Thoracic aorta (tissue), 2 donors: ENCODE data around the gene CD36. TPM values are rescaled to one million over a fixed set of nuclear protein-coding genes. Genes with fewer than 3 reads are reported as not detected.

Experiments
- ATAC-seq: fragments of 150-250 bp; one replicate; pipeline ENCODE4 v1.8.0; 2017; ENCODE audit warnings: low read depth; ENCODE audit not compliant: insufficient number of reproducible peaks, low FRiP score
- DNase-seq: peaks from one replicate; pipeline ENCODE4 v3.0.0-alpha.2; 2020; ENCODE audit warnings: low spot score
- H3K27ac ChIP-seq, 2 donors: fragments of 200-600 bp; sonication (generic); 1 replicate in 1 of 2; 2 replicates in 1 of 2; pipeline ENCODE4 v1.5.1; 2016; ENCODE audit warnings: mild to moderate bottlenecking in 2 of 2, moderate library complexity in 2 of 2
- H3K27me3 ChIP-seq: fragments of 200-600 bp; sonication (generic); replicated peaks from 2 replicates; pipeline ENCODE4 v1.6.0; 2016; ENCODE audit warnings: mild to moderate bottlenecking; ENCODE audit not compliant: insufficient read depth
- H3K36me3 ChIP-seq: fragments of 200-600 bp; sonication (generic); one replicate; pipeline ENCODE4 v1.5.1; 2016
- H3K4me1 ChIP-seq, 2 donors: fragments of 200-600 bp; sonication (generic); 1 replicate in 1 of 2; 2 replicates in 1 of 2; pipeline versions ENCODE4 v1.5.1 to v1.6.0; 2016; ENCODE audit warnings: low read depth in 2 of 2, mild to moderate bottlenecking in 1 of 2; ENCODE audit not compliant: control insufficient read depth in 1 of 2
- H3K4me3 ChIP-seq: fragments of 200-600 bp; sonication (generic); 2 replicates; pipeline ENCODE4 v1.5.1; 2016; ENCODE audit warnings: mild to moderate bottlenecking
- H3K9me3 ChIP-seq: fragments of 200-600 bp; sonication (generic); 2 replicates; pipeline ENCODE4 v1.5.1; 2016
- CTCF ChIP-seq: fragments of 200-600 bp; sonication (generic); IDR thresholded peaks from one replicate; pipeline ENCODE4 v1.5.1; 2019; ENCODE audit warnings: antibody characterized with exemption
- total RNA-seq, 2 donors: library from RNA; depleted of rRNA; stranded (reverse); fragments of >200 nt; gene quantifications; one replicate each; pipeline versions ENCODE4 v1.1.0 to v1.2.3, GENCODE V29; 2016

CD36 gene
- total RNA-seq, 2 donors from 2014 or later, result 68.6 to 94.8 TPM

DNA sequence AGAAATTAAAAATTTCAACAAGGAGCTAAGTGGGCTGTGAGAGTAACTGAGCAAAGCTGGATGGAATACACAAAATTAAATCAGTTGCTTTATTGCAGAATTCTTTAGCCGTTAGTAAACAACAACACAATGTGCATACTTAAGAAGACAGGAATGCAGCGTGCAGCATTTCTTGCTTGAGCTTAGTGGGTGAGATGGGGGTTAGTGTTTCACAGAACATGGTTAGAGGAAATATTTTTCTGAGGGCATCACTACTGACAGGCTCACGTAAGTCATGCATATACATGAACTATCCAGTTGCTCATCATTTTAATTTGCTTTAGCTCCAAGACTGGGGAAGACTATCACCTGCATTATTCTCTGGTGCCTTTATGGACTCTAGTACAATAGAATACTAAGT, 80.8 kb downstream of the CD36 start:
- no peaks in the 10 kb centered on the region for H3K36me3 ChIP-seq
- peaks cover 6 to 22% of the 10 kb centered on the region in 2 donors for H3K4me1 ChIP-seq
- no peak for ATAC-seq
- DNase-seq, result no peak
- no peaks in the 10 kb centered on the region for H3K9me3 ChIP-seq
- TF ChIP-seq CTCF, result no peak
- H3K27me3 ChIP-seq, result no peaks in the 10 kb centered on the region
- no peak overlapping the region for H3K27ac ChIP-seq
- no peak overlapping the region for H3K4me3 ChIP-seq

GRCh38 chr7:80720146-80720545, 81.7 kb downstream of the CD36 start:
- Histone ChIP-seq H3K36me3 (no peaks in the 10 kb centered on the region), H3K4me3 (no peak overlapping the region), H3K27me3 (no peaks in the 10 kb centered on the region), H3K27ac (no peak overlapping the region), H3K4me1 (peaks cover 6 to 22% of the 10 kb centered on the region in 2 donors), H3K9me3 (no peaks in the 10 kb centered on the region)
- no peak for DNase-seq
- ATAC-seq, result no peak
- no peak for TF ChIP-seq CTCF

DNA sequence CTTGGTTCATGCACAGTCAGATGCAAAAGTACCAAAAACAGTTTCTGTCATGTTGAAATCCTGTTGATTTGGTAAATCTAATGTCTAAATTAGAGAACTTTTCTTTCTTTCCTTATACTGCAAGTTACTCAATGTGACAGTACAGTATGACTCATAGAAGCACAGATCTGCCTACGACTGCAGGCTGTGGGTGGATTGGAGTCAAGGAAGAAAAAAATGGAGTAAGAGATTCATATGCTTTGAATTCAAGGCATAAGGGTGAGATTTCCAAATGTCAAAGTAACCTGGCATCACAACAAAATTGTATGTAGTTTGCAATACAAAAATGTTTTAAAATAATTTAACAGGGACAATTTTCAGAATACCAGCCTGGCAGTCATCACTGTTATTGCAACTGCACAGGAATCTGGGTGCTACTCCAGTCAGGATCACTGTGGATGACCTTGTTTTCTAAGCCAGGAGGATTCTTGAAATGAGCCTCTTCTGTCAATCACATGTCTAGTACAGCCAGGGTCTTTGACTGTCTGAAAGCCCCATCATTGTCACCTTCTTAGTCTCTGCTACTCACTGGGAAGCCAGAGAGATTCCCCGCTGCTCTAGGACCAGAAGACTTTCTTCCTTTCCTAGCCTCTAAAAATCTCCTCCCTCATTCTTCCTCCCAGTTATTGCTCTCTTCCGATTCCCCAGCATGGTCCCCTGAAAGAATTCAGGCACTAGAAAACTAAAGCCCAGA, 83.6 kb downstream of the CD36 start:
- Histone ChIP-seq H3K27ac (peak overlapping the region; percentile 56 to 69), H3K4me3 (no peak overlapping the region), H3K4me1 (peaks cover 6 to 22% of the 10 kb centered on the region in 2 donors), H3K36me3 (no peaks in the 10 kb centered on the region), H3K27me3 (no peaks in the 10 kb centered on the region), H3K9me3 (no peaks in the 10 kb centered on the region)
- ATAC-seq, result no peak
- TF ChIP-seq CTCF, result no peak
- no peak for DNase-seq

GRCh38 chr7:80722616-80723195, 84.3 kb downstream of the CD36 start:
- H3K4me3 ChIP-seq, result no peak overlapping the region
- peak; percentile 90 for ATAC-seq
- TF ChIP-seq CTCF, result no peak
- DNase-seq, result peak; percentile 64
- H3K4me1 ChIP-seq, result peaks cover 6 to 22% of the 10 kb centered on the region in 2 donors
- peak overlapping the region; percentile 56 to 69 for H3K27ac ChIP-seq
- no peaks in the 10 kb centered on the region for H3K9me3 ChIP-seq
- no peaks in the 10 kb centered on the region for H3K36me3 ChIP-seq
- no peaks in the 10 kb centered on the region for H3K27me3 ChIP-seq

GRCh38 chr7:80724249-80724871, 85.9 kb downstream of the CD36 start:
- DNase-seq, result no peak
- H3K4me3 ChIP-seq, result no peak overlapping the region
- no peaks in the 10 kb centered on the region for H3K9me3 ChIP-seq
- H3K36me3 ChIP-seq, result no peaks in the 10 kb centered on the region
- H3K27me3 ChIP-seq, result no peaks in the 10 kb centered on the region
- no peak overlapping the region for H3K27ac ChIP-seq
- no peak for TF ChIP-seq CTCF
- ATAC-seq, result no peak
- peaks cover 6 to 24% of the 10 kb centered on the region in 2 donors for H3K4me1 ChIP-seq
